Calu3 (cell line): ENCODE data around the gene ABCA4. TPM values are rescaled to one million over a fixed set of nuclear protein-coding genes. Genes with fewer than 3 reads are reported as not detected.

Experiments used
- BruUV-seq: library from RNA; stranded (reverse); fragments of 400-500 nt; replicated peaks from 2 replicates; lab custom pipeline; 2021; lab: Mats Ljungman, UMichigan
- CTCF ChIA-PET: fragments of 300-600 bp; sonication (Branson Sonifier 250); formaldehyde crosslinking; loops from one replicate; lab custom pipeline; 2022; ENCODE audit warnings: antibody characterized with exemption; lab: Charles Lee
- DNase-seq: peaks from one replicate; pipeline ENCODE4 v3.0.0; 2022
- H3K27ac Mint-ChIP-seq: one replicate; pipeline ENCODE4 v1.8.0; 2022; ENCODE audit warnings: mixed read lengths; ENCODE audit not compliant: unreplicated experiment
- H3K27me3 Mint-ChIP-seq: one replicate; pipeline ENCODE4 v1.8.0; 2022; ENCODE audit warnings: mixed read lengths; ENCODE audit not compliant: unreplicated experiment
- H3K36me3 Mint-ChIP-seq: one replicate; pipeline ENCODE4 v1.8.0; 2022; ENCODE audit warnings: mild to moderate bottlenecking, moderate library complexity, mixed read lengths; ENCODE audit not compliant: insufficient read depth, unreplicated experiment
- H3K4me1 Mint-ChIP-seq: one replicate; pipeline ENCODE4 v1.8.0; 2022; ENCODE audit warnings: mild to moderate bottlenecking, low read depth, mixed read lengths; ENCODE audit not compliant: unreplicated experiment
- H3K4me3 Mint-ChIP-seq: one replicate; pipeline ENCODE4 v1.8.0; 2022; ENCODE audit warnings: mild to moderate bottlenecking, low read depth, moderate library complexity, mixed read lengths; ENCODE audit not compliant: unreplicated experiment
- H3K9me3 Mint-ChIP-seq: one replicate; pipeline ENCODE4 v1.8.0; 2022; ENCODE audit warnings: low read depth, mixed read lengths; ENCODE audit not compliant: unreplicated experiment
- intact Hi-C: fragments of 100-400 bp; cut with micrococcal nuclease; formaldehyde crosslinking; loops from one replicate; pipeline ENCODE4 v1.10.0; 2022; ENCODE audit not compliant: unreplicated experiment
- total RNA-seq: library from RNA; stranded (reverse); gene quantifications from 2 replicates; pipeline ENCODE4 v1.2.3, GENCODE V29; 2022
- TF ChIP-seq, protein P1 (sequence below): fragments of 200-600 bp; IDR thresholded peaks from one replicate; pipeline ENCODE4 v1.8.0; 2022; ENCODE audit warnings: antibody characterized with exemption; ENCODE audit not compliant: unreplicated experiment

ABCA4 gene
- total RNA-seq, 1 experiment from 2014 or later: 0.31 TPM

GRCh38 chr1:94009304-94009703 is 111.6 kb downstream of the ABCA4 start:
- H3K27me3 Mint-ChIP-seq: peaks cover 51% of the 10 kb centered on the region

DNA sequence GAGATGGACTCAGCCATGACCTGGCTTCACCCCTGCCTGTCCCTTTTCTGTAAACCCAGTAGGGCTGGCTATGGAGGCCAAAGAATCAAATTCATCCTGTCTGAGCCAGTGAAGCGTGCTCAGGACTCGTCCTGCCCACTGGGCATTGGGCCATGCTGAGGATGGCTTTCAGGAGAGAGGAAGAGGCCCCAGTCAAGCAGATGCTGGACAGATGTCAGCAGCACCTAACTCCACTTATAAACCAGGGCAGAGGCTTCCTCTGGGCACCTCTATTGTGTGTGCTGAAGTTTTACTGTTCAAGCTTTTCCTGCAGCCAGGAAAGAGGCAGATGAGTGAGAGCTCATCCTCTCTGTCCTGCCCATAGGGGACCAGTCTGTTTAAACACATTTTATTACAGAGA is 114.3 kb downstream of the ABCA4 start:
- no peak overlapping the region for H3K27ac Mint-ChIP-seq
- H3K9me3 Mint-ChIP-seq: no peaks in the 10 kb centered on the region
- DNase-seq: no peak
- H3K4me1 Mint-ChIP-seq: no peaks in the 10 kb centered on the region
- no peak overlapping the region for H3K4me3 Mint-ChIP-seq
- H3K27me3 Mint-ChIP-seq: peaks cover 44% of the 10 kb centered on the region
- TF ChIP-seq, protein P1, sequence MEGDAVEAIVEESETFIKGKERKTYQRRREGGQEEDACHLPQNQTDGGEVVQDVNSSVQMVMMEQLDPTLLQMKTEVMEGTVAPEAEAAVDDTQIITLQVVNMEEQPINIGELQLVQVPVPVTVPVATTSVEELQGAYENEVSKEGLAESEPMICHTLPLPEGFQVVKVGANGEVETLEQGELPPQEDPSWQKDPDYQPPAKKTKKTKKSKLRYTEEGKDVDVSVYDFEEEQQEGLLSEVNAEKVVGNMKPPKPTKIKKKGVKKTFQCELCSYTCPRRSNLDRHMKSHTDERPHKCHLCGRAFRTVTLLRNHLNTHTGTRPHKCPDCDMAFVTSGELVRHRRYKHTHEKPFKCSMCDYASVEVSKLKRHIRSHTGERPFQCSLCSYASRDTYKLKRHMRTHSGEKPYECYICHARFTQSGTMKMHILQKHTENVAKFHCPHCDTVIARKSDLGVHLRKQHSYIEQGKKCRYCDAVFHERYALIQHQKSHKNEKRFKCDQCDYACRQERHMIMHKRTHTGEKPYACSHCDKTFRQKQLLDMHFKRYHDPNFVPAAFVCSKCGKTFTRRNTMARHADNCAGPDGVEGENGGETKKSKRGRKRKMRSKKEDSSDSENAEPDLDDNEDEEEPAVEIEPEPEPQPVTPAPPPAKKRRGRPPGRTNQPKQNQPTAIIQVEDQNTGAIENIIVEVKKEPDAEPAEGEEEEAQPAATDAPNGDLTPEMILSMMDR: no peak
- no peaks in the 10 kb centered on the region for H3K36me3 Mint-ChIP-seq
- CTCF ChIA-PET: no interaction called here
- intact Hi-C loops: no loop called here
- BruUV-seq: no TSS peak

More at GRCh38 chr1:94009304-94009703, 111.6 kb downstream of the ABCA4 start:
- H3K4me1 Mint-ChIP-seq: no peaks in the 10 kb centered on the region
- H3K27ac Mint-ChIP-seq: no peak overlapping the region
- no peaks in the 10 kb centered on the region for H3K36me3 Mint-ChIP-seq
- no TSS peak for BruUV-seq
- no peaks in the 10 kb centered on the region for H3K9me3 Mint-ChIP-seq
- H3K4me3 Mint-ChIP-seq: no peak overlapping the region
- TF ChIP-seq, protein P1: no peak
- no peak for DNase-seq
- intact Hi-C loops: no loop called here
- CTCF ChIA-PET: no interaction called here

GRCh38 chr1:94004924-94005323 is 116.0 kb downstream of the ABCA4 start:
- Mint-ChIP-seq H3K27ac (no peak overlapping the region), H3K4me3 (no peak overlapping the region), H3K4me1 (no peaks in the 10 kb centered on the region), H3K36me3 (no peaks in the 10 kb centered on the region), H3K27me3 (peaks cover 44% of the 10 kb centered on the region), H3K9me3 (no peaks in the 10 kb centered on the region)
- BruUV-seq: no TSS peak
- CTCF ChIA-PET: no interaction called here
- TF ChIP-seq, protein P1: no peak
- intact Hi-C loops: no loop called here
- DNase-seq: no peak

DNA sequence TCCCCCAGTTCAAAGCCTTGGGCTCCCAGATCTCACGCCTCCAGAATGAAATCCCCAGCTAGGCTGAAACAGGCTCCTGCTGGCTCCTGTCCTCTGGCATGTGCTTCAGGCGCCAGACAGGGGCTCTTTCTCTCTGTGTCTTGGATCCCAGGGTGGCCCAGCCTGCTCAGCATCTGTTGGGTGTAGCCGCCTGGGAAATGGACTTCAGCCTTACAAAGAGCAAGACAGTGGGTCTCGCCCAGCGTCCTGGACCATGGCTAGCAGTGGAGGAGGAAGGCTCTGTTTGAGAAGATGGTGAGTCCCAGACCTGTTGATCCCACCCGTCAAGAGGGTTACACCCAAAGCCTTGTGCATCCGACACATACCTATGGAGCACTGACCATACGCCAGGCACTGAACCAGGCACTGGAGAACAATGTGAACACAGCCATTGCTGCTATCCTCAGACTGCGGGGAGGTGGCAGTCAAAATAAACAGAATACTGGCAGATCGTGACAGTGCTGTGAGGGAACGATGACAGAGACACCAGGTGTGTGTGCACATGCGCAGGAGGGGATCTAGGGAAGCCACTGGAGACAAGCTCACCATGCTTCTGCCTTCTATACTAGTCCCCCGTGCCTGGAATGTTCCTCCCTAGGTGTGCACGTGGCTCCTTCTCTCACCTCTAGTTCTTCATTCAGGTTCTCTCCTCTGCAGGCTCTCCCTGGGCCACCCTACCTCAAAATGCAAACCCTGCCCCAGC is 118.7 kb downstream of the ABCA4 start:
- Mint-ChIP-seq H3K27ac (no peak overlapping the region), H3K36me3 (no peaks in the 10 kb centered on the region), H3K4me3 (no peak overlapping the region), H3K9me3 (no peaks in the 10 kb centered on the region), H3K4me1 (no peaks in the 10 kb centered on the region), H3K27me3 (peaks cover 32% of the 10 kb centered on the region)
- no peak for DNase-seq
- no TSS peak for BruUV-seq
- intact Hi-C loops: no loop called here
- TF ChIP-seq, protein P1: no peak
- CTCF ChIA-PET: no interaction called here
